Esophagus muscularis mucosa (tissue), 4 donors: ENCODE data around the gene CCL18. TPM values are rescaled to one million over a fixed set of nuclear protein-coding genes. Genes with fewer than 3 reads are reported as not detected.

ENCODE experiments used
- DNase-seq: peaks from one replicate; pipeline ENCODE4 v3.0.0-alpha.2; 2017; ENCODE audit errors: extremely low spot score
- H3K27ac ChIP-seq, 4 donors: fragments of 200-600 bp; sonication (generic); replicated peaks in 1 of 4; 1 replicate in 3 of 4; 2 replicates in 1 of 4; pipeline ENCODE4 v1.5.1; 2016 to 2019; ENCODE audit warnings: mild to moderate bottlenecking in 1 of 4
- H3K27me3 ChIP-seq, 4 donors: fragments of 200-600 bp; sonication (generic); one replicate each; pipeline versions ENCODE4 v1.5.1 to v1.6.0; 2016 to 2019
- H3K36me3 ChIP-seq, 4 donors: fragments of 200-600 bp; sonication (generic); one replicate each; pipeline ENCODE4 v1.5.1; 2016 to 2019
- H3K4me1 ChIP-seq, 4 donors: fragments of 200-600 bp; sonication (generic); one replicate each; pipeline ENCODE4 v1.5.1; 2016 to 2019
- H3K4me3 ChIP-seq, 4 donors: fragments of 200-600 bp; sonication (generic); 1 replicate in 2 of 4; 2 replicates in 2 of 4; pipeline ENCODE4 v1.5.1; 2016 to 2019; ENCODE audit warnings: mild to moderate bottlenecking in 4 of 4, moderate library complexity in 1 of 4
- H3K9me3 ChIP-seq, 4 donors: fragments of 200-600 bp; sonication (generic); 1 replicate in 3 of 4; 2 replicates in 1 of 4; pipeline ENCODE4 v1.5.1; 2016 to 2019
- CTCF ChIP-seq, 3 experiments: fragments of 200-600 bp in 2 of 3; fragments of 450-650 bp in 1 of 3; sonication (generic) in 2 of 3; IDR thresholded peaks; one replicate each; pipeline ENCODE4 v1.5.1; 2017 to 2019; ENCODE audit warnings: antibody characterized with exemption in 3 of 3, mild to moderate bottlenecking in 2 of 3, moderate library complexity in 1 of 3
- EP300 ChIP-seq: sonication (generic); formaldehyde crosslinking; IDR thresholded peaks from one replicate; pipeline ENCODE4 v1.6.1; 2017; ENCODE audit warnings: antibody characterized with exemption
- POLR2A ChIP-seq: fragments of 450-650 bp; IDR thresholded peaks from one replicate; pipeline ENCODE4 v1.6.1; 2017; ENCODE audit warnings: antibody characterized with exemption, moderate library complexity, mild to moderate bottlenecking, low read depth
- POLR2AphosphoS5 ChIP-seq, 2 donors: sonication (generic); formaldehyde crosslinking; IDR thresholded peaks; one replicate each; pipeline ENCODE4 v1.6.1; 2017; ENCODE audit warnings: antibody characterized with exemption in 2 of 2
- whole genome bisulfite sequencing: methylation state at CpG from one replicate; pipeline ENCODE4 v1.1.5; 2018; 5-methylcytosine and 5-hydroxymethylcytosine counted together
- intact Hi-C: fragments of 100-400 bp; cut with DNase I; formaldehyde crosslinking; loops from one replicate; pipeline ENCODE4 v1.15.1; 2023
- total RNA-seq, 4 donors: library from RNA; depleted of rRNA; stranded (reverse); fragments of >200 nt; gene quantifications; one replicate each; pipeline versions ENCODE4 v1.1.0 to v1.2.1, GENCODE V29; 2016

The CCL18 gene
- total RNA-seq, 4 donors from 2014 or later = 12.6 to 16.7 (median 13.3) TPM; not detected in 1

DNA sequence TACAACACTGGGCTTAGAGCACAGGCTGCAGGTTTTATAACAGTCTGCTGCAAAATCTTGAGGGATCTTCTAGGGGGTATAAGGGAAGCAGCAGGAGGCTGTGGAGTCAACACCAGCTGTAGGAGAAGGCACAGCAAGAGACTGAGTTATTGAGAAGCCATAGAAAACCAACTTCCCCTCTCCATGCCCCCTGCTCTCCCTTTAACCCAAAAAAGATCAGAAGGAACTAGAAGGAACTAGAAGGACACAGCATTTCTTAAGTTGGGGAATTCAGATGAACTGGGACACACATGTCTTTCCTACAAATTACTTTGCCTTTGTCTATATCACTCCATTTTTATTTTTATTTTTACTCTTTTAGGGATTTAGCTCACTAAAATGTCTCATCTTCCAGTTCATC is 6.2 kb upstream of the CCL18 start:
- intact Hi-C loops = no loop called here
- no peak overlapping the region for H3K4me3 ChIP-seq
- no peaks in the 10 kb centered on the region for H3K4me1 ChIP-seq
- no peak overlapping the region for H3K27ac ChIP-seq
- H3K36me3 ChIP-seq = no peaks in the 10 kb centered on the region
- H3K27me3 ChIP-seq = no peaks in the 10 kb centered on the region
- no peak for DNase-seq
- H3K9me3 ChIP-seq = no peaks in the 10 kb centered on the region
- no peak for TF ChIP-seq EP300
- no peak for TF ChIP-seq CTCF (IDR thresholded peaks at IDR 0.05)
- no peak for TF ChIP-seq POLR2A
- no peak for TF ChIP-seq POLR2AphosphoS5 (IDR thresholded peaks at IDR 0.05)

GRCh38 chr17:36059406-36059805 is 4.7 kb upstream of the CCL18 start:
- H3K27me3 ChIP-seq = no peaks in the 10 kb centered on the region
- no peak for TF ChIP-seq POLR2AphosphoS5 (IDR thresholded peaks at IDR 0.05)
- TF ChIP-seq POLR2A = no peak
- TF ChIP-seq CTCF (IDR thresholded peaks at IDR 0.05) = no peak
- TF ChIP-seq EP300 = no peak
- WGBS = 79% methylated on average over 7 of the region's 7 CpGs

DNA sequence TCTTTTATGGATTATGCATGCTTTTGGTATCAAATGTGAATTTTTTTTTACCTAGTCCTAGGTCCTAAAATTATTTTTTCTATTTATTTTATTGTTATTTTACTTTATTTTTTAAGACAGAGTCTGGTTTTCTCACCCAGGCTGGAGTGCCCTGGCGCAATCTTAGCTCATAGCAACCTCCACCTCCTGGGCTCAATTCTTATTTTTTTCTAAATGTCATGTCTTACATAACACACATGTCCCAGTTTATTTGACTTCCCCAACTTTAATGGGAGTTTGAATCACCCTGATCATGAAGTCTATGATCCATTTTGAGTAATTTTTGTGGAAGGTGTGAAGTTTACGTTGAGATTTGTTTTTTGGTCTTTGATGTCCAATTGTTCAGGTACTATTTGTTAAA is 3.3 kb upstream of the CCL18 start:
- 84% methylated on average over 2 of the region's 2 CpGs for WGBS
- Histone ChIP-seq H3K9me3 (no peaks in the 10 kb centered on the region), H3K4me3 (no peak overlapping the region), H3K4me1 (no peaks in the 10 kb centered on the region), H3K27me3 (peaks cover 0 to under 1% (median 0%) of the 10 kb centered on the region in 4 donors), H3K27ac (no peak overlapping the region), H3K36me3 (no peaks in the 10 kb centered on the region)
- TF ChIP-seq EP300 (no peak), POLR2A (no peak), CTCF (IDR thresholded peaks at IDR 0.05) (no peak), POLR2AphosphoS5 (IDR thresholded peaks at IDR 0.05) (no peak)
- intact Hi-C loops = loop anchor here (10.0 kb wide), 1 partner anchor 46 kb away; the partner anchor contains the start of gene CCL23
- DNase-seq = no peak

More at GRCh38 chr17:36059406-36059805, 4.7 kb upstream of the CCL18 start:
- Histone ChIP-seq H3K27ac (no peak overlapping the region), H3K36me3 (no peaks in the 10 kb centered on the region), H3K9me3 (no peaks in the 10 kb centered on the region), H3K4me1 (no peaks in the 10 kb centered on the region), H3K4me3 (no peak overlapping the region)
- intact Hi-C loops = no loop called here
- no peak for DNase-seq

DNA sequence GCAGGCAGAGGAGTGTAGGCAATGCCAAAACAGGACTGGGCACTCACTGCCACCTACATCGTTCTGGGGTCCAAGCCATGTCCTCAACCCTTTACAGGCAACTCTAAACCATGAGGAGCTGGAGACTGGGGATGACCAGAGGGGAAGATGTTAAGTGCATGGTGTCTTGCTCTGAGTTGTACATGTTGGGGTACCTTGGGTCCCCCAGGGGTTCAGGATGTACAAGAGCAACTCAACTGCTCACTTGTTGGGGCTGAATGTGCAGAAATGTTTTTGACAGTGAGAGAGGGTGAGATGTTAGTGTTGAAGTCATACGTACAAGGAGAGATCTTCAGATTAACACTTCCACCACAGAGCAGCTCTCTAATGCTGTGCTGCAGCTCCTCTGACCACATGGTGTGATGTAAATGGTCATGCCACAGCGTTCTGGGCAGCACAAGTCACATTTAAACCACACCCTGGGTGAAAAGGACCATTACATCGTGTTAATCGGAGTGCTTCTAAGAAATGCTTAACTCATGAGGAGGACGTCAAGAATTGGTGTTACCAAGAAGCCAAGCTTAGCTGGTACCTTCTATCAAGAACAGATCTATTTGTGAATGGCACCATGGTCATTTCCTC is 2.4 kb downstream of the CCL18 start:
- H3K27ac ChIP-seq = no peak overlapping the region
- no peaks in the 10 kb centered on the region for H3K36me3 ChIP-seq
- H3K9me3 ChIP-seq = no peaks in the 10 kb centered on the region
- TF ChIP-seq CTCF (IDR thresholded peaks at IDR 0.05) (no peak), POLR2AphosphoS5 (IDR thresholded peaks at IDR 0.05) (no peak), EP300 (no peak), POLR2A (no peak)
- H3K4me3 ChIP-seq = no peak overlapping the region
- no peak for DNase-seq
- intact Hi-C loops = loop anchor here (10.0 kb wide), 1 partner anchor 52 kb away; the partner anchor contains the start of gene CCL23
- 90% methylated on average over 6 of the region's 6 CpGs for WGBS
- H3K27me3 ChIP-seq = peaks cover 0 to 8% (median 0%) of the 10 kb centered on the region in 4 donors
- H3K4me1 ChIP-seq = no peaks in the 10 kb centered on the region

GRCh38 chr17:36068524-36068923 is 4.5 kb downstream of the CCL18 start:
- no peaks in the 10 kb centered on the region for H3K4me1 ChIP-seq
- no peak overlapping the region for H3K27ac ChIP-seq
- H3K27me3 ChIP-seq = peaks cover 0 to 15% (median 0%) of the 10 kb centered on the region in 4 donors
- intact Hi-C loops = loop anchor here (10.0 kb wide), 1 partner anchor 54 kb away; the partner anchor contains the start of gene CCL23
- H3K4me3 ChIP-seq = no peak overlapping the region
- DNase-seq = no peak
- WGBS = 82% methylated on average over 3 of the region's 3 CpGs
- TF ChIP-seq POLR2AphosphoS5 (IDR thresholded peaks at IDR 0.05) = no peak
- no peak for TF ChIP-seq POLR2A
- no peak for TF ChIP-seq EP300
- no peak for TF ChIP-seq CTCF (IDR thresholded peaks at IDR 0.05)
- H3K9me3 ChIP-seq = no peaks in the 10 kb centered on the region
- no peaks in the 10 kb centered on the region for H3K36me3 ChIP-seq
